HG03039 (cell line): ENCODE data around the gene PPP5C.
A peak's percentile ranks its signal among the peaks of the same experiment; 100 is the strongest.
"Not testable (repeated sequence)": the region's sequence is repeated elsewhere in the genome, so short reads cannot be mapped to it uniquely, and the experiment has no call there.

ENCODE experiments used
- ATAC-seq: cut with Tn5 transposase; IDR thresholded peaks from one replicate; pipeline ENCODE4 v1.9.1; 2021; ENCODE audit warnings: mild to moderate bottlenecking, moderate library complexity; ENCODE audit not compliant: unreplicated experiment

PPP5C gene

GRCh38 chr19:46346821-46347571 is at the start of gene PPP5C:
TSS of gene PPP5C (plus strand) at chr19:46347087. CDS start at chr19:46347097, 10 bp downstream.
- peak; percentile 55 for ATAC-seq

GRCh38 chr19:46297700-46298478 is 49.0 kb upstream of the PPP5C start:
- ATAC-seq = no peak

- ATAC-seq = no peak
These were observed 48.3 kb upstream of the PPP5C start for GRCh38 chr19:46298479-46299003.

- no peak for ATAC-seq
These were observed 47.8 kb upstream of the PPP5C start for GRCh38 chr19:46299004-46299509.

GRCh38 chr19:46299695-46300094 is 47.2 kb upstream of the PPP5C start:
- no peak for ATAC-seq

GRCh38 chr19:46303322-46303690 is 43.6 kb upstream of the PPP5C start:
- ATAC-seq = no peak

- ATAC-seq = no peak
These were observed 43.0 kb upstream of the PPP5C start for GRCh38 chr19:46303691-46304397.

- ATAC-seq = no peak
These were observed 40.4 kb upstream of the PPP5C start for GRCh38 chr19:46306501-46306900.

- no peak for ATAC-seq
These were observed 38.4 kb upstream of the PPP5C start for GRCh38 chr19:46308510-46308909.

- ATAC-seq = no peak
These were observed 37.8 kb upstream of the PPP5C start for GRCh38 chr19:46309056-46309455.

GRCh38 chr19:46311444-46311843 is 35.4 kb upstream of the PPP5C start:
- ATAC-seq = no peak

GRCh38 chr19:46313540-46314469 is 33.1 kb upstream of the PPP5C start:
- ATAC-seq = not testable (repeated sequence)

- no peak for ATAC-seq
These were observed 29.5 kb upstream of the PPP5C start for GRCh38 chr19:46317339-46317738.

- ATAC-seq = no peak
These were observed 27.3 kb upstream of the PPP5C start for GRCh38 chr19:46319613-46320012.

GRCh38 chr19:46320559-46320958 is 26.3 kb upstream of the PPP5C start:
- ATAC-seq = no peak

GRCh38 chr19:46321653-46322052 is 25.2 kb upstream of the PPP5C start:
- no peak for ATAC-seq

GRCh38 chr19:46323227-46323626 is 23.7 kb upstream of the PPP5C start:
- not testable (repeated sequence) for ATAC-seq

- ATAC-seq = no peak
These were observed 22.6 kb upstream of the PPP5C start for GRCh38 chr19:46324277-46324676.

GRCh38 chr19:46326608-46327007 is 20.3 kb upstream of the PPP5C start:
- no peak for ATAC-seq

- ATAC-seq = no peak
These were observed 18.8 kb upstream of the PPP5C start for GRCh38 chr19:46328079-46328478.
